Ureter (tissue), 1 donor: Measurements from ENCODE around the gene LRRC3. TPM values are rescaled to one million over a fixed set of nuclear protein-coding genes. Genes with fewer than 3 reads are reported as not detected.
"Not testable (repeated sequence)": the region's sequence is repeated elsewhere in the genome, so short reads cannot be mapped to it uniquely, and the experiment has no call there.

Source experiments
- DNase-seq: peaks from one replicate; pipeline ENCODE4 v3.0.0-alpha.2; 2020; ENCODE audit warnings: low spot score
- total RNA-seq: library from RNA; stranded (reverse); gene quantifications from one replicate; pipeline ENCODE4 v1.2.4, GENCODE V29; 2023
- donor health status: DM: yes; HTN: yes; CAD: no.

Gene LRRC3
- total RNA-seq, 1 donor from 2014 or later: 3.8 TPM

DNA sequence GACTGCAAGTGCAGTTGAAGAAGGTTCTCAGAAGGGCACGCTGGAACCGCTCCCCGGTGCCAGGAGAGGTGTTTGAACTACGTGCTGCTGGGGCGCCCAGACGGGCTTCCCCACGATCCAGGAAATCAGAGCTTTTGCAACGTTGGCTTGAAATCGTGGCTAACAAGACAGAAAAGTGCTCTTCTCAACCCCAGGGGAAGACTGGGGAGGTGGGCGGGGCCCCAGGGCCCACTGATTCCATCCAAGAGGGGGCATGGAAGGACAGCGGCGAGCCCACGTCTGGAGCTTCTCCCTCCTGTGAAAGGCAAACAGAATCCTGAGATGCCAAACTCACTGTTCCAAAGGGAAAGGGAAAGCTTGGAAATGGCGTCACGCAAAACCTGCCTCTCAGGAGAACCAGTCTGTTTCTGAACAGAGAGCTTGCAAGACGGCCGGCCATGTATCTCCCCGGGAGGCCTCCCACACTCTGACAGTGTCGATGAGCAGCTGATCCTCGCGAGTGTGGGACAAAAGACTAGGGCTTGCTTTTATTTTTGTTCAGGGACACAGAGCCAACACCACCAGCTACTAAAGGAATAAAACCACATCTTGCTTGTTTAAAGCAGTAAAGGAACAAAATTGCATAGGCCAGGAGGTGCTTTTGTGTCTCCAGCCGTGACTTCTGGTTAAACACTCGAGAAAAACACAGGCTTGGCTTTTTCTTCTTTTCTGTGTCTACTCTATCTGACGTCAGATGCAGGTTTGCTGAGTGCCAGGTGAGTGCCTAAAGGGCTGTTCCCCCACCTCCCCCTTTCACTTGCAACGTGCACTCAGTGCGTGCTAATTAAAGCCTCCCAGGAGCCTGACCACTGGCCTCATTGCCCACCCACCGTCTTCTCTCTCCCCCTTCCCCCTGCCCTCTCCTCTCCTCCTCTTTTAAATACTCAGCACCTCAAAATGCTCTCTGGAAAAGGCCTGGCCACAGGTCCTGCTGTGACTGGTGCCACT, 41.5 kb downstream of the LRRC3 start:
- no peak for DNase-seq

DNA sequence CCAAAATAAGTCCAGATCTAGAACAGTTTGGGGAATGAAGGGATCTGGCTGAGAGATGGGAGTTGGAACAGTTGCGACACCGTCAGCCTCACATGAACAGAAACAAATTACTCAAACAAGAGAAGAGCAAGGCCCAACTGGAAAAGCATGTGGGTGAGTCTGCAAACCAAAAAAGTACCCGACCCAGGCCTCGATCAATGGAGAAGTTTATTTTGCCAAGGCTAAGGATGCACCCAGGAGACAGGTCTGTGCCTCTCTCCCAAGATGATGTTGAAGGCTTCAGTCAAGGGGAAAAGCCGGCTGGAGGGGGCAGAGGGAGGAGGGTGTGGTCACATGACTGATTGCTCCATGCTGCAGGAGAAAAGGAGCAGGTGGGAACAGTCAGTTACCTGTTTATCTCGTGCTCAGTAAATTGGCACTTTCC, 42.4 kb downstream of the LRRC3 start:
- DNase-seq: no peak

DNA sequence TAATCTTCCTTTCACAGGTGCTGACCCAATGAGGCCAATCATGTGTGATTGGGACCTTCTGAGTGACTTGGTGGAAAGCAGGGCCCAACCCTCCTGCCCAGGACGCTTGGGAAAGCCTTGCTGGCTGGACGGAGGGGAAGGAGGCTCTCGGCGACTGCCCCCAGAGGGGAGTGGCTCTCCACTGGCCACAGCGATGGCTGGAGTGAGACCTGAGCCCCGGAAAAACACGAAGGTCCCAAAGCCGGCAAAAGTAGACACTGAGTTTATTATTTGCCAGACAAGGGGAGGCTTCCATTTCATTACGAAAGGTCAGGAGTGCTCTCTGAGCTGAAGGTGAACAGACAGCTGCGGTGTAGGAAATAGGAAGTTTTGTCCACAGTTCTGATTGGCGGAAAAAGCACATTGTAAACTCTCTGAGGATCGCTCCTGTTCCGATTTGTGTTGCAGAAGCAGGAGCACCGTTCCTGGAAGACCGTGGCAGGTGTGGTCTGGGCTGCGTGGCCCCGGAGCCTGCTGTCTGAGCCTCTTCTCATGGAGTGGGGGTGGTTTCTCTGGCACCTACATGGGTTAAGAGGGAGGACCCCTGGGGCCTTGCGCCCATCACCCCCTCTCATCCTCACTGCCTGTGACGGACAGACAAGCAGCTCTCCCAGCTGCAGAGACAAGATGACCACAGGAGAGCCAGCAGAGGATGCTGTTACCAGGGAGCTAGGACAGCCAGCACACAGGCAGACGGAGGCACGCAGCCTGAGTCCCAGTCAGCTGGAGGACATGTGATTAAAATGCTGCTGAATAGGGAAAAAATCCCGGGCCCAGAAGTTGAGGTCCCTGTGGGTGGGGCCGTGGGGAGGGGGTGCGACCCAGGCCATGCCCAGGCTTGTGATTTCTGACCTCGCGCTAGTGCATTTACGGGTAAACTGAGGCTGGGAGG, 43.2 kb downstream of the LRRC3 start:
- DNase-seq: no peak

DNA sequence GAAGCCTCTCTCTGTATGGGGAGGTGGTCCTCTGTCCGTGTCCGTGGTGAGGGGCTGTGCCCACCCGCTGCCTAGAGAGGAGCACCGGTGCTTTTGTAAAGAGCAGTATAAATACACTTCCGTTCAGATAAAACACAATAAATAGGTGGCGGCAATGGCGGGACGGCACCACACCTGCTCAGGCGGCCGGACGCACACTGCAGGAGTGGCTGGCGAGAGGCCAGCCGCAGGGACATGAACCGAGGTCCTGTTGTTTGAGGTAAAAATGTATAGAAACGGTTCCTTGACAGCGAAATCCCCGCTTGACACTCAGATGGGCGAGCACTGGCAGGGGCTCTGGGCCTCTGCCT, 43.9 kb downstream of the LRRC3 start:
- no peak for DNase-seq

DNA sequence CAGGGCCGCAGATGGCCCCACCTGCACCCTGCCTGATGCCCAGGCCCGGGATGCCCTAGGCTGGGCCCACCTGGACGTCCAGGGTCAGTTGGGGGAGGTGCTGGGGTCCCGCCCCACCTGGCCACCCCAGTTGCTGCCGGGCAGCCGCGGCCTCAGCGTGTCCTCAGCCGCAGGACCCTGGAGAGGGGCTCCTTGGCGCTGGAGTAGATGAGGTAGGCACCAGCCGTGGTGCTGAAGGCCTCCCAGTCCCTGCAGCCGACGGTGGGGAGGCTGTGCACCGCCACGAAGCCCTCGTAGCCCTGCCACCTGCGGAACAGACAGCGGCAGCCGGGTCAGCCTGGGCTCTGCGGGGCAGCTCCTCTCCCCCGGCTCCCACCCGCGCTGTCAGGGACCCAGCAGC, 44.3 kb downstream of the LRRC3 start:
- DNase-seq: no peak

DNA sequence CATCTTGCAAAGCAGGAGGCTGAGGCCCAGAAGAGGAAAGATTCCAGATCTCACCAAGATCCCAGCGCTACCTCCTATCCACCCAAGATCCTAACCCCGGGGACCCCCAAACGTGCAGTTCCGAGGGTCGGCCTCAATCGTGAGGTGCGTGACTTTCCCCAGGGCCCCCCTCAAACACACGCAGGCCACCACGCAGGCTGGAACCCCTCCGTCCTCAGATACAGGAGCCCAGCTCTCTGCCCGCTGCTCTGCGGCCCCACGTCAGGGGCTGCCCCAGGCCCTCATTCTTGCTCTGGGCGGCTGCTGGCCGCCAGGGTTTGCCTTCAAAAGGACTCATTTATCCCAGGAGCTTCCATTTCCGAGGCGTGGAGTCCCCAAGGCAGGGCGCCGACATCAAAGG, 44.8 kb downstream of the LRRC3 start:
- no peak for DNase-seq

DNA sequence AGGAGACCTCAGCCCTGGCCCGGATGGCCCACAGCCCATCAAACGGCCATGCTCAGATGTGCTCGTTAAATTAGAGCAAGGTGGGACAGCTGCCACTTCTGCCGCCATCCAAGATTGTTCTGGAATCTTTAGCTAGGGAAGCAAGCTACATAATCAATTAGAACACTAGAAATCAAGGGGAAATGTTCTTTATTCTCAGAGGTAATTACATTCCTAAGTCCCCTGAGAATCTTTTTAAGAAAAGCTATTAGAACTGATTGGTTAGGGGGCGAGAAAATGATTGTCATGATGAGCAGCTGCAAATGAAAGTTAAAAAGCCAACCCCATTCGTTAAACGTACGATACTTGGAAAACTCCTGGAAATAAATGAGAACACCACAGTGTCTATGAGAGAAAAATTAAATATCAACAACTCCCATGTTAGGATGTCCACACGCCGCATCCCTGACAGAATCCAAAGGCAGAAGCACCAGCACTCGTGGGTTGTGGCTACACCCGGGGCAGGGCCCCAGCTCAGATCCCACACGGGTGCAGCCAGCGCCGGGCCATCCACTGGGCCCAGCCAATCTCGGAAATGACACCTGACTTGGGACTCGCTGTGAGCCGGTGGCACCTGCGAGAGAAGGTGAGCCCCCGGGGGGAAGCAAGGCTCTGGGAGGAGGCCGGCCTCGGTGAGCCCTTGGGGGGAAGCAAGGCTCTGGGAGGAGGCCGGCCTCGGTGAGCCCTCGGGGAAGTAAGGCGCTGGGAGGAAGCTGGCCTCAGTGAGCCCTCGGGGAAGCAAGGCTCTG, 47.1 kb downstream of the LRRC3 start:
- DNase-seq: no peak

DNA sequence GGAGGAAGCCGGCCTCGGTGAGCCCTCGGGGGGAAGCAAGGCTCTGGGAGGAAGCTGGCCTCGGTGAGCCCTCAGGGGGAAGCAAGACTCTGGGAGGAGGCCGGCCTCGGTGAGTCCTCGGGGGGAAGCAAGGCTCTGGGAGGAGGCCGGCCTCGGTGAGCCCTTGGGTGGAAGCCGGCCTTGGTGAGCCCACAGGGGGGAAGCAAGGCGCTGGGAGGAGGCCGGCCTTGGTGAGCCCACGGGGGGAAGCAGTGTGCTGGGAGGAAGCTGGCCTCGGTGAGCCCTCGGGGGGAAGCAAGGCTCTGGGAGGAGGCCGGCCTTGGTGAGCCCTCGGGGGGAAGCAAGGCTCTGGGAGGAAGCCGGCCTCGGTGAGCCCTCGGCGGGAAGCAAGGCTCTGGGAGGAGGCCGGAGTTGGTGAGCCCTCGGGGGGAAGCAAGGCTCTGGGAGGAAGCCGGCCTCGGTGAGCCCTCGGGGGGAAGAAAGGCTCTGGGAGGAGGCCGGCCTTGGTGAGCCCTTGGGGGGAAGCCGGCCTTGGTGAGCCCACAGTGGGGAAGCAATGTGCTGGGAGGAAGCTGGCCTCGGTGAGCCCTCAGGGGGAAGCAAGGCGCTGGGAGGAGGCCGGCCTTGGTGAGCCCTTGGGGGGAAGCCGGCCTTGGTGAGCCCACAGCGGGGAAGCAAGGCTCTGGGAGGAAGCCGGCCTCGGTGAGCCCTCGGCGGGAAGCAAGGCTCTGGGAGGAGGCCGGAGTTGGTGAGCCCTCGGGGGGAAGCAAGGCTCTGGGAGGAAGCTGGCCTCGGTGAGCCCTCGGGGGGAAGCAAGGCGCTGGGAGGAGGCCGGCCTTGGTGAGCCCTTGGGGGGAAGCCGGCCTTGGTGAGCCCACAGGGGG, 47.9 kb downstream of the LRRC3 start:
- DNase-seq: not testable (repeated sequence)

DNA sequence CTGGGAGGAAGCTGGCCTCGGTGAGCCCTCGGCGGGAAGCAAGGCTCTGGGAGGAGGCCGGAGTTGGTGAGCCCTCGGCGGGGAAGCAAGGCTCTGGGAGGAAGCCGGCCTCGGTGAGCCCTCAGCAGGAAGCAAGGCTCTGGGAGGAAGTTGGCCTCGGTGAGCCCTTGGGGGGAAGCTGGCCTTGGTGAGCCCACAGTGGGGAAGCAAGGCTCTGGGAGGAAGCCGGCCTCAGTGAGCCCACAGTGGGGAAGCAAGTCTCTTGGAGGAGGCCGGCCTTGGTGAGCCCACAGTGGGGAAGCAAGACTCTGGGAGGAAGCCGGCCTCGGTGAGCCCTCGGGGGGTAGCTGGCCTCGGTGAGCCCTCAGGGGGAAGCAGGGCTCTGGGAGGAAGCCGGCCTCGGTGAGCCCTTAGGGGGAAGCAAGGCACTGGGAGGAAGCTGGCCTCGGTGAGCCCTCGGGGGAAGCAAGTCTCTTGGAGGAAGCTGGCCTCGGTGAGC, 48.6 kb downstream of the LRRC3 start:
- no peak for DNase-seq

DNA sequence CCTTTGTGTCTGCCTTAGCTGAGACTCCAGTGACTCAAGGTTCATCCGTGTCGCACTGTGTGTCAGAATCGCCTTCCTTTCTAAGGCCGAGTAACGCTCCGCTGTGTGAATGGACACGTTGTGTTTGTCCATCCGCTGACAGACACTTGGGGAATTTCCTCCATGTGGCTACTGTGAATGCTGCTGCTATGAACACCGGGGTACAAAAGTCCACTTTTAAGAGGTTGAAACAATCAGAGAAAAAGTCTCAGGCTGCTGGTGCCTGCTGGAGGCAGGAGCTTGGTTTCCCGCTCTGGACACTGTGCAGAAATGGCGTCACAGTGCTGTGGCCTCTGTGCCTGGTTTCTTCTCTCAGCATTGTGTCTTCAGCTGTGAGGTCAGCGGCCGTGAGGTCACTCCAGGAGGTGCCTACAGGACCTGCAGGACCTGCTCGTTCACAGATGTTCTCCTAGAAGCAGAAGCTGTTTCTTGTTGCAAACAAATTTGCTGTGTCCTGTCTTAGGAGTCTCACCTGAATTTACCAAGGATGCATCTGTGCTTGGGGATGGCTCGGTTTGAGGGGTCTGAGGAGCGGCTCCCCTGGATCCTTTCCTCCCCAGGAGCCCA, 50.5 kb downstream of the LRRC3 start:
- DNase-seq: no peak

DNA sequence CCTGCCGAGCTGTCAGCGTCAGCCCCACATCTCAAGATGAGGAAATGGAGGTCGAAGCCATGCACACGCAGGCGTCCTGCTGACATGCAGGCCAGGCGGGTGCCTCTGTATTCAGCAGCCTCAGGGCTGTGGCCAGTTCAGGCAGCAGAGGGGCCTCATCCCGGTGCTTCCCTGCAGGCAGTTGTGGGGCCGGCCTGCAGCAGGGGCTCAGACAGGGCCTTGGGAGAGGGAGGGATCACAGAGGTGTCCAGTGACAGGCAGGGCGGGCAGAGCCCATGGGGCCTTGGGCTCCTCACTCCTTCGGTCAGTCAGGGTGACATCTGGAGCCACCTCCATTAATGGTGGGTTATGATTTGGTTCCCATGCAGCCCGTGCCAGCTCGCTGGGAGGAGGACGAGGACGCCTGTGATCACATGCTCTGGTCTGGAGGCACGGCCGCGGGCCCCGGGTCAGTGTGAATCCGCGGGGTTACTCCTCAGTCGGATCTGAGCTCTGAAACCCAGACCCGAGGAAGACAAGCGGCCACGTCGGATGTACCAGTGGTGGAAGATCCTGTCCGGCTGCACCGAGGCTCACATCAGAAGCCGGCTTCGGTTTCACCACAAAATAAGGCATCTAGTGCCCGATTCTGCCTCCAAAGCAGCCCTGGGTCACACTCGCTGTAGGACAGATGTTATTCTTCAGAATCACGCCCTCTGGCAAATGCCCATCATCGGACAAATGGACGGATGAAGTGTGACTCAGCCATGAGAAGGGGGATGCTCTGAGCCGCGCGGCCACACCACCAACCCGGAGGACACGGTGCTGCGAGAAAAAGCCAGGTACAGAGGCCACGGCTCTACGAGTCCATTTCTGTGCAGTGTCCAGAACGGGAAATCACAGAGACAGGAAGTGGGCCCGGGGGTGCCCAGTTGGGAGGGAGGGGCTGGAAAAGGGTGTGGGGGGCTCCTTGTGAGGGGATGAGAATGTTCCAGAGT, 51.3 kb downstream of the LRRC3 start:
- no peak for DNase-seq

DNA sequence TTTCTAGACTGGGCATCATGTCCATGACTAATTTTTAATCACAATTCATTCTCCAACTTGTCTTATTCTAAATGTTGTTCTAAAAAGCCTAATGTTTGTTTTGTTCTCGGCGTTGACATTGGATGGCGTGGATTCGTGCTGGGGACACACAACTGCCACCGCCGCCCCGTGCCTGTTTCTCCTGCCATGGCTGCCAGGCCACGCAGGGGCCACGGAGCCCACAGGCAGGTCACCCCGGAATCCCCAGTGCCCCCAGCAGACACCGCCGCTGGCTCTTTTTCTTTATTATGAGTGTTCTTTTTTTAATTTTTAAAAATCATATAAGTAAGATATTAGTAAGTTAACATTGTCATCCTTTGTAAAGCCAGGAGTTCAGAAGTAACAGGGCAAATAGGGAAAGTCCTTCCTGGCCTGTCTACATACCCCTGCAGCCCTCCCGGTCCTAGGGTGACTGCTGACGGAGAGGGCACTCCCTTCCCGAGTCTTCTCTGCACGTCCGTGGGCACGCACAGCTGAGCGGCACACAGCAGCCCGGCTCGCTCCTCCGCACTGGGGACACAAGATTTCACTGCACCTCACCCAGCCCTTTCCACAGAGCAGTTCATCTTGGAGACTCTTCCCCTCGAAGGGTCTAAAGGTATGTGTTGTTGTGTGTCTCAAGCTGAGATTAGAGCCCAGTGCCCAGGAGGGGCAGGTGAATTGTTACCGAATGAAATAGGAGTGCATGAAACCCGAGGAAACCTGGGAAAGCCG, 52.5 kb downstream of the LRRC3 start:
- no peak for DNase-seq

DNA sequence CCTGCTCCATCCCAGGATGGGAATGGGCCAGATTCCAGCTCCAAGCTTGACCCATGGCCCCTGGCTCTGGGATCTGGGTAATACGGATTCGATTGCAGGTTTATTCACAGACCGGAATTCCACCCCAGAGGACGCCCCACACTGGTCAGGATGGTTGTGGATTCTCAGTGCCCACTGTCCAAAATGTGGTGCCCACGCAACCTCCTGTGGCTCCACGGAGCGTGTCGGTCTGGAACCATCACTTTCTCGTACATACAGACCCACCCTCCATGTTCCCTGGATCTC, 53.1 kb downstream of the LRRC3 start:
- no peak for DNase-seq

DNA sequence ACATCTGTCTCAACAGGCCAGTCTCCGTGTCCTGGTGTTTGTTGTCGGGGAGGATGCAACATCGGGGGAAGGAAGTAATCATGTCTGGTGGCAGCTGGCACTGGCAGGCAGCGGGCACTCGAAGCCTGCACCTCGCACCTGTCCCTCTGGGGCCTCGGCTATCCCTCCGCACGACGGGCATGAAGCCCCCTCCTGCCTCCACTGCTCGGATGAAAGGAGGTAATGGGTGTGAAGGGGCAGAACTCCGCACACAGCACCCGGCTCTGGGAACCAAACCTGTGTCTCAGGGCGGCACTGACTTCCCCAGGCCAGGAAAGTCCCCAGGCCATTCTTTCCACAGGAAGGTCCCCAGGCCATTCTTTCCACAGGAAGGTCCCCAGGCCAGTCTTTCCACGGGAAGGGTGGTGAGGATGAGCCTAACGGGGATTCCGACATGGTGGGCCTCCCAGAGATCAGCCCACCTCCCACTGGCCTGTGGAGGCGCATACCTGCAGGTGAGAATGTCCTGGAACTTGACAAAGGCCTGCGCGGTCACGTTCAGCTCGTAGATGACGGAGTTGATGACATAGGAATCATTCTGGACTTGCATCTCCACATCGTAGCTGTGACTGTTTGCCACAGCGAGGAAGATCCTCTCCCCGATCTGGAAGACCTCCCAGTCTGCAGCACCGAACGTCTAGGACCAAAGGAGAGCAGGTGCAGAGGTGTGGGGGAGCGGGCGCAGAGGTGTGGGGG, 53.6 kb downstream of the LRRC3 start:
- DNase-seq: no peak

DNA sequence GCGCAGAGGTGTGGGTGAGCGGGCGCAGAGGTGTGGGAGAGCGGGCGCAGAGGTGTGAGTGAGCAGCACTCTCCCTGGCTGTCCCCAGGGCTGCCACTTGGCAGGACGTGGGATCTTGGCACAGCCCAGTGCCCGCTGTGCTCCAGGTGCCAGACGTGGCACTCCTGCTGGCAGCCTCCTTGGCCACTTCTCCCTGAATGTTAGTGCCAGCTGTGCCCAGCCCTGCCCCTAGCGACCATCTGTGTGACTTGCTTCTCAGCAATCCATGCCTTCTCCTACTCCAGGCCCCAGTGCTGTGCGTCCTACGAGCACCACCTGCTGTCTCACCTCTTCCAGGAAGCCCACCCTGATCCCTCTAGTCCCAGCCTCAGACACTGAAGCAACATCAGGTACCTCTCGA, 54.2 kb downstream of the LRRC3 start:
- DNase-seq: no peak

DNA sequence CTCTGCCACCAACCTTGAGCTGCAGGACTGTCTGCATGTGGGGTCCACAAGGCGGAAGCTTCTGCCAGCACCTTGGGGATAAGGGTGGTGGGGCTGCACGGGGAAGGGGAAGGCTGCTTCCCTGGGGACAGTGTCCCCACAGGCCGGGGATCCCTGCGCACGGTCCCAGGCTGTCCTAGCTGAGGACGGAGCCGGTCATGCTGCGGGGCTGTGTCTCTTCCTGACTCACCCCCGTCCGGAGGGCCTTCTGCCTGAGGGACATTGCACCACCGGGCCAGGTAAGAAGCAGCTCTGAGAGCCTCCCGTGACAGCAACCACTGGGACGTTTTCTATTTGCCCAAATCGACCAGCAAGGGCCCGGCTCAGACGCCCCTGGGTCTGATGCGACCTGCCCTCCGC, 54.8 kb downstream of the LRRC3 start:
- DNase-seq: no peak

DNA sequence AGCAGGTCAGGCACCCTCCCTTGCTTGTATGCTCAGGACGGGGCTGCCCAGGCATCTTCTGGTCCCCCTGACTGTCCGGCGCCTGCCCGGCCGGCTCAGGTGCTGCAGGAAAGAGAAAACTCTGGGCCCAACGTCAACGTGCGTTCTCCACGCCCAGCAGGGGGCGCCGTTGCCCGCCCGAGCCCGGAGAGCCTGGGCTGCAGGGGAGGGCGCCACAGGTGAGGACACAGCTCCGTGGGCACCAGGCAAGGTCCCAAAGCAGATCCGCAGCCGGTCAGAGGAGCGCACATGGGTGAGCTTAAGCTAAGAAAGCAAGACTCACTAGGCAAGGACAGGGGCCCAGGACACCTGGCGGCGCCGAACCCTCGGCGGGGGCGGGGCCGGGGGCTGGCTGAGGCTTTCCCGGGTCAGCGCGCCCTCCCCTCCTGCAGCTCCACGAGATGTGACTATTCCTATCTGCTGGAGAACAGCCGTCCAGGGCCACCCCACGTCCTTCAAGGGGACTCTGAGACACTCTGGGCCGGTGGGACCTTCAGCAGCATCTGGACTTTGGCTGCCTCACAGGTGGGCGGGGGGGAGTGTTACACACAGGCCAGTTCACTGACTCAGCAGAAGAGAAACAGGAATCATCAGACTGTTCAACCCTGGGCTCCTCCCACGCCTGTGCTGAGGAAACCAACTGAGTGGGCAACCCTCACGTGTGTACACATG, 55.4 kb downstream of the LRRC3 start:
- peak; percentile 67 for DNase-seq
